HG03342 (cell line): Measurements from ENCODE around the gene DCTN2.

Experiments
- ATAC-seq: cut with Tn5 transposase; IDR thresholded peaks from one replicate; pipeline ENCODE4 v1.9.1; 2021; ENCODE audit warnings: mild to moderate bottlenecking, moderate library complexity; ENCODE audit not compliant: unreplicated experiment

Gene DCTN2

DNA sequence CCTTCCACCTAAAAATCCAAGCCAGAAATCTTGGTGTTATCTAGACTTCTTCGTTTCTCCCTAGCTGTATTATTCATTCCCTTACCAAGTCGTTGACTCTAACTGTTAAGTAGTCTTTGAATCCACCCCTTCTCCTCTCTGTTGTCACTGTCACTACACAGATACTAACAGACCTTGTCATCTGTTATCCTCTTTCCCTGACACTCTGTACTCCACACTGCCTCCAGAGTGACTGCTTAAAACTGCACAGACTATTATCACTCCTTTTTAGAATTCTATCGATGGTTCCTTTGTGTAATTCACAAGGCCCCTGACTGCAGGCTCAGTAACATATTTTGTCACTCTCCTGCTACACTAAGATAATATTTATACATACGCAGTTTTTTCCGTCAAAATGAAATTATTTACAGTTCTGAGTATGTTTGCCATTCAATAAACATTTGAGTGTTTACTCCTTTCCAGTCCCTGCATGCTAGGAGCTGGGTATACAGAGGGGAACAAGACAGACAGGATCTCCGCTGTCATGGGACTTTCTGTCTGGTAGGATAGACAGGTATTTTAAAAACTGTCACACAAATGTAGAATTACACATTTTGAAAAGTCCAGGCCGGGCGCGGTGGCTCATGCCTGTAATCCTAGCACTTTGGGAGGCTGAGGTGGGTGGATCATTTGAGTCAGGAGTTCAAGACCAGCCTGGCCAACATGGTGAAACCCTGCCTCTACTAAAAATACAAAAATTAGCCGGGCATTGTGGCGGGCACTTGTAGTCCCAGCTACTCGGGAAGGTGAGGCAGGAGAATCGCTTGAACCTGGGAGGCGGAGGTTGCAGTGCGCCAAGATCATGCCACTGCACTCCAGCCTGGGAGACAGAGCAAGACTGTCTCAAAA, 55.4 kb downstream of the DCTN2 start:
- ATAC-seq = no peak

DNA sequence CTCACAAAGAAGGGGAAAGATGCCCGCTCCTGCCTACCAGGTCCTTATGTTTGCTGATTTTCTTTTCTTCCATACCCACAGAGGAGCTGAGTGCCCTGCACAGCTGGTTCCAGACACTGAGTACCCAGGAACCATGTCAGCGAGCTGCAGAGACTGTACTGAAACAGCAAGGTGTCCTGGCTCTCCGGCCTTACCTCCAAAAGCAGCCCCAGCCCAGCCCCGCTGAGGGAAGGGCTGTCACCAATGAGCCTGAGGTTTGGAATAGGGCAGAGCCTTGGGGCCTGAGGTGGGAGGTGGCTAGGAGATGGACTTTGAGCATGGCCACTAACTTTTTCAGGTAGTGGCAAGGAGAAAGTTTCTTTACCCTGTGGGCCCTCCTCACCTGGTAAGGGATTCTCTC, 56.9 kb downstream of the DCTN2 start:
- ATAC-seq = no peak

DNA sequence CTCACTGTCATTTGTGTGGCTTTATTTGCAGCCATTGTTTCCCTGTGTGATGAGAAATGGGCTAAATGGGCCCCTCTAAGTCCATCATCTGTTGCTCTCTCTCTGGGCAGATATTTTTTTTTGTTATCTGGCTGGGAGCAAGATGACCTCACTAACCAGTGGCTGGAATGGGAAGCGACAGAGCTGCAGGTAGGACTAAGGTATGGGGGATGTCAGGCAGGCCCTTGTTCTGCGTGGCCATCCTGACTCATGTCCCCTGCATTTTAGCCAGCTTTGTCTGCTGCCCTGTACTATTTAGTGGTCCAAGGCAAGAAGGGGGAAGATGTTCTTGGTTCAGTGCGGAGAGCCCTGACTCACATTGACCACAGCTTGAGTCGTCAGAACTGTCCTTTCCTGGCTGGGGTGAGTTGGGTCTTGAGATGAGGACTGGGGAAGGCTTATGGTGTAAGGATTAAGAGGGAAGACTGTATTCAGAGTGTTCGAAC, 57.8 kb downstream of the DCTN2 start:
- no peak for ATAC-seq

DNA sequence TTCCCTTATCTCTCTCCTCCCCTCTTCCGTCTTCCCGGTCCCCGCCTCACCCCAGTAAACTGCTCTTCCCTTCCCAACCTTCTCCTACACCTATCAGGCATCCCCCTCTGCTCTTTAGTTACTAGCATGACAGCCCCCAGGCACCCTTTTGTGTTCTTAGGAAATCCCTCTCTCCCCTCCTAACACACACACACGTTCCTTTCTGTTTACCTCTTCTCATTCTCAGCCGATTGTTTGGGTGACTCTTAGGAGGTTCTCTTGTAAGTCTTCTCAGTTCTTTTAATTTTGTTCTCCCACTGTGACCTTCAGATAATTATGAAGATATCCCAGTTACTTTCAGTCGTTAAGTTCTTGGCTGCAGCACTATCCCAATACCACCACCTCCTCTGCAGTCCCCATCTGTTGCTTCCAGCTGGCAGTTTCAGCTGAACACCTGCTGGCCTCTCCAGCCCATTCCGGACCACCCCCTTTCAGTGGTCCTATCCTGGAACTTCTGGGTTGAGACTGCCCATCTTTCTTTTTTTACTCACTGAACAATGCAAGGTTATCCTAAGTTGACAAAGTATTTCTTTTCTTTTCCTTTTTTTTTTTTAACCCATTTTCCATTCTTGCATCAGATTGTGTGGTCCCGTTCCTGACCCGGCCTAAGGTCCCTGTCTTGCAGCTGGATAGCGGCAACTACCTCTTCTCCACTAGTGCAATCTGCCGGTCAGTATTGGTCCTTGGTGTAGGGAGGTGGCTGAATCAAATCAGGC, 58.4 kb downstream of the DCTN2 start:
- no peak for ATAC-seq

DNA sequence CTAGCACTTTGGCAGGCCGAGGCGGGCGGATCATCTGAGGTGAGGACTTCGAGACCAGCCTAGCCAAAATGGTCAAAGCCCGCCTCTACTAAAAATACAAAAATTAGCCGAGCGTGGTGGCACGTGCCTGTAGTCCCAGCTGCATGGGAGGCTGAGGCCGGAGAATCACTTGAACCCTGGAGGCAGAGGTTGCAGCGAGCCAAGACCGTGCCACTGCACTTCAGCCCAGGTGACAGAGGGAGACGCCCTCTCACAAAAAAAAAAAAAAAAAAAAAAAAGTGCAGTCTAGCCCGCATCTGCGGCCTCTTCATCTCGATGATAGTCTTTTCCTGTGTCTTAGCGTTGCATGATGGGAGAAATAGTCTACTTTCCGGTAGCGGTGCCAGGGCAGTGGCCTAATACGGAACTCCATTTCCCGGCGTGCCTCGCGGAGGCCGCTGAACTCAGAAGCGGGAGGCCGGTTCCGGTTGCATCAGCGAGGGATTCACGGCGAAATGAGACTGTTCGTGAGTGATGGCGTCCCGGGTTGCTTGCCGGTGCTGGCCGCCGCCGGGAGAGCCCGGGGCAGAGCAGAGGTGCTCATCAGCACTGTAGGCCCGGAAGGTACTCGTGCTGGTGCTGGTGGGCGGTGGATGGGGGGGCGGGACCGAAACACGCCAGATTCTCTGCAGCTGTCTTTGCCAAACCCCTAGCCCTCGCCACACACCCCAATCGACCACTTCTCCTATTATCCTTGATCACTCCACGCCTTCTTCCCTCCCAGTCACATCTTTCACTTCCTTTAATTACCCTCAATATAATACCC, 59.2 kb downstream of the DCTN2 start, which contains the start of gene MARS1:
MARS1 (plus strand) TSS at position 472 of the 805 bp plus-strand sequence; CDS start at position 495, 23 bp downstream.
- ATAC-seq = peak; percentile 96

DNA sequence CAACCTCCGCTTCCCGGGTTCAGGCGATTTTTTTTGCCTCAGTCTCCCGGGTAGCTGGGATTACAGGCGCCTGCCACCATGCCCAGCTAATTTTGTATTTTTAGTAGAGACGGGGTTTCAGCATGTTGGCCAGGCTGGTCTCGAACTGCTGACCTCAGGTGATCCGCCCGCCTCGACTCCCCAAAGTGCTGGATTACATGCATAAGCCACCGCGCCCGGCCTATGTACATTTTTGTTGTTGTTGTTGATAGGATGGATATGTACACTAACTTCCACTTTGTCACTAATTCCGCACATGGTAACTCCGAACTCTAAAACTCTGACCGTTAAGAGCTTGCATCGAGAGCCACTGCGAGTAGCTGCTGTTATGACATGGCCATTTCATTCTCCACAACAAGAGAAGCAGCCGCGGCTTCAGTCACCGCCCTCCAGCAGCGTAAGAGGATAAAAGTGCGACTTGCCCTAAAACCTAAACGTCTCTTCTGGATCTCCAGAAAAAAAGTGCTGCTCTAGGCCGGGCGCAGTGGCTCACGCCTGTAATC, 59.9 kb downstream of the DCTN2 start:
- ATAC-seq = no peak

DNA sequence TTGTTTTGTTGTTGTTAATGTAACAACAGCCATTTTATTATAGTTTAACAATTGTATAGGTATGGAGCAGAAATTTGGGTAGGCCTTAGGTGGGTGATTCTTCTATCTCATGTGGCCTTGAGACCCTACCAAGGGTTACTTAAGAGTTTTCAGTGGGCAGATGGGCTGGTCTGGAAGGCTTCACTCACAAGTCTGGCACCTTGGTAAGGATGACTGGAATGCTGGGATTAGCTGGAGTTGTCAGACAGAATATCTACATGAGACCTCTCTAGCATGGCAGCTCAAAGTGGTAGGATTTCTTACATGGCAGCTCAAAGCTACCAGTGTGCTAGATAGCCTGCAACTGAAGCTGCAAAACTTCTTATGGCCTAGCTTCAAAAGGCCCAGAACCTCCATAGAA, 61.3 kb downstream of the DCTN2 start:
- ATAC-seq = no peak

DNA sequence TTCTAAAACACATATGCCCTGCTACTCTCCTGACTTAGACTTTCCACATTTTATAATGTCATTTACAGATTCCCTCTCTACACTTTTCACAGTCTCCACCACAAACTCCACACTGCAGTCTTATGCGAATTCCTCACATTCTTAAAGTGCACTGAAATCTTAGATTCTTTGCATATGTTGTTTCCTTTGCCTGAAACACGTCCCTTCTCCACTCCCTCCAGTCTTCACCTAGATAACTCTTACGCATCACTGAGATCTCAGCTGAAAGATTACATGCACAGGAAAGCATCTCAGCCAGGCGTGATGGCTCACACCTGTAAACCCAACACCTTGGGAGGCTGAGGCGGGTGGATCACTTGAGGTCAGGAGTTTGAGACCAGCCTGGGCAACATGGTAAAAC, 63.5 kb downstream of the DCTN2 start:
- no peak for ATAC-seq

DNA sequence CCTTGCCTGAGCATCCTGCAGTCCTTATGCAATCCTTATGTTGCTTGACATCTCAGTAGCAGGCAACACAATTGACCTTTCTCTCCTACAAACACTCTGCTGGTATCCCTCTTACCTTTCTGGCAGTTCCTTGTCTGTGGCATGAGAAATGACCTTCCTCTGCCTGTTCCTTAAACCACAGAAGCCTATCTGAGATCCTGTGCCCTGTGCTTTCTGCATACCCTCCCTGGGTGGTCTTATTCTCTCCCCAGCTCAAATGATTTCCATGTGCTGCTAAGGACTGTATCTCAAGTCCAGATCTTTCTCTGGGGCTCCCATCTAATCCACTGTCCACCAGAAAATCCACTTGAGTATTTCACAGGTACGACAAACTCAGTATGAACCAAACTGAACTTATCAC, 65.3 kb downstream of the DCTN2 start:
- no peak for ATAC-seq
